Keratinocyte (primary cell): ENCODE results near the gene TAS2R13.

Experiments used
- EZH2 ChIP-seq: IDR thresholded peaks from one replicate; pipeline ENCODE4 v1.6.1; 2012; ENCODE audit warnings: inconsistent platforms, mild to moderate bottlenecking, low read length, moderate library complexity
- TF ChIP-seq, protein P1 (sequence below), 3 experiments: IDR thresholded peaks in 1 of 3; conservative IDR thresholded peaks in 1 of 3; optimal IDR thresholded peaks in 1 of 3; 2 replicates in 2 of 3; 3 replicates in 1 of 3; pipeline versions ENCODE3 to v1.5.1; 2011; ENCODE audit warnings: low read length in 3 of 3, mild to moderate bottlenecking in 3 of 3, moderate library complexity in 2 of 3, control low read depth in 1 of 3, inconsistent platforms in 1 of 3; ENCODE audit not compliant: insufficient read depth in 2 of 3; ENCODE audit errors: extremely low read depth in 1 of 3

DNA sequence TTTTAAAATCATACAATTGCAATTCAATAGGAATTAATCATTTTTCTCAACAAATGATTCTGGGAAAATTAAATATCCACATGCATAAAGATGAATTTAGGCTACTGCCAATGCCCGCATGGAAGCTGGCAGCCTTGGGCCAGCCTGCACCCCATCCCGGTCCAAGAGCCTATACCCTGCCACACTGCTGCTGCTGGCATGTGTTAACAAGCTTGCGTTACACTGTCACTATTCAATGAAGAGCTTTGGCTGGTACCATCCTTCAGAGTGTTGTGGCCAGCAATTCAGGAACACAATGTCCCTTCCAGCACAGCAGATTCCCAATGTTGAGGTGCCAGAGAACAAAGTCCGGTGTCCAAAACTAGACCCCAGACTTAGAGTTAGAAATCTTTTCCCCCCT, 43.3 kb upstream of the TAS2R13 start:
- no peak for TF ChIP-seq EZH2
- TF ChIP-seq, protein P1, sequence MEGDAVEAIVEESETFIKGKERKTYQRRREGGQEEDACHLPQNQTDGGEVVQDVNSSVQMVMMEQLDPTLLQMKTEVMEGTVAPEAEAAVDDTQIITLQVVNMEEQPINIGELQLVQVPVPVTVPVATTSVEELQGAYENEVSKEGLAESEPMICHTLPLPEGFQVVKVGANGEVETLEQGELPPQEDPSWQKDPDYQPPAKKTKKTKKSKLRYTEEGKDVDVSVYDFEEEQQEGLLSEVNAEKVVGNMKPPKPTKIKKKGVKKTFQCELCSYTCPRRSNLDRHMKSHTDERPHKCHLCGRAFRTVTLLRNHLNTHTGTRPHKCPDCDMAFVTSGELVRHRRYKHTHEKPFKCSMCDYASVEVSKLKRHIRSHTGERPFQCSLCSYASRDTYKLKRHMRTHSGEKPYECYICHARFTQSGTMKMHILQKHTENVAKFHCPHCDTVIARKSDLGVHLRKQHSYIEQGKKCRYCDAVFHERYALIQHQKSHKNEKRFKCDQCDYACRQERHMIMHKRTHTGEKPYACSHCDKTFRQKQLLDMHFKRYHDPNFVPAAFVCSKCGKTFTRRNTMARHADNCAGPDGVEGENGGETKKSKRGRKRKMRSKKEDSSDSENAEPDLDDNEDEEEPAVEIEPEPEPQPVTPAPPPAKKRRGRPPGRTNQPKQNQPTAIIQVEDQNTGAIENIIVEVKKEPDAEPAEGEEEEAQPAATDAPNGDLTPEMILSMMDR (optimal IDR thresholded peaks at IDR 0.05 in 1 of 3, IDR thresholded peaks at IDR 0.05 in 1 of 3, conservative IDR thresholded peaks at IDR 0.05 in 1 of 3; ENCODE audit: extremely low read depth in 1 of 3, insufficient read depth in 2 of 3, low read length in 3 of 3): no peak
